SU-DHL-6 (cell line): ENCODE results near the gene LEP.

Source experiments
- CTCF ChIP-seq: fragments of 200-600 bp; sonication (generic); IDR thresholded peaks from one replicate; pipeline ENCODE4 v1.5.1; 2017; ENCODE audit warnings: antibody characterized with exemption, mild to moderate bottlenecking, low read length, moderate library complexity; ENCODE audit not compliant: insufficient read depth, poor library complexity, severe bottlenecking
- EZH2phosphoT487 ChIP-seq: fragments of 200-600 bp; sonication (generic), shearing (Covaris generic); conservative IDR thresholded peaks from 2 replicates; pipeline ENCODE4 v1.6.1; 2018; ENCODE audit warnings: mild to moderate bottlenecking, antibody characterized with exemption, low read length, moderate library complexity, mixed read lengths

- TF ChIP-seq CTCF: no peak
- TF ChIP-seq EZH2phosphoT487: no peak
Measured at GRCh38 chr7:128202287-128202957, 38.7 kb upstream of the LEP start.
